B cell (primary cell): ENCODE results near the gene RERG. TPM values are rescaled to one million over a fixed set of nuclear protein-coding genes. Genes with fewer than 3 reads are reported as not detected.

Experiments used
- ATAC-seq: fragments of 200-7000 bp; cut with Tn5 transposase; one replicate; pipeline ENCODE4 v1.10.0; 2021; ENCODE audit warnings: low read depth, mild to moderate bottlenecking, moderate number of reproducible peaks, moderate library complexity
- CTCF ChIA-PET: fragments of 350-600 bp; sonication (Branson Sonifier 250); formaldehyde crosslinking; loops from one replicate; lab custom pipeline; 2021; ENCODE audit warnings: antibody characterized with exemption, inconsistent platforms; lab: Charles Lee
- POLR2A ChIA-PET: fragments of 350-600 bp; sonication (Branson Sonifier 250); formaldehyde crosslinking; loops from one replicate; lab custom pipeline; 2021; ENCODE audit warnings: antibody characterized with exemption; lab: Charles Lee
- DNase-seq: peaks from one replicate; pipeline ENCODE4 v3.0.0; 2013
- H2AFZ ChIP-seq: 2 replicates; pipeline ENCODE4 v1.6.1; 2012; ENCODE audit warnings: mild to moderate bottlenecking, low read depth, low read length; ENCODE audit not compliant: insufficient read depth, poor library complexity, severe bottlenecking
- H3K27ac ChIP-seq, 2 donors: 1 replicate in 1 of 2; 2 replicates in 1 of 2; pipeline ENCODE4 v1.5.1; 2012 to 2013; ENCODE audit warnings: low read length in 2 of 2, mild to moderate bottlenecking in 2 of 2, moderate library complexity in 1 of 2
- H3K27me3 ChIP-seq, 4 experiments: fragments of 200-600 bp in 1 of 4; sonication (generic) in 1 of 4; replicated peaks in 1 of 4; 1 replicate in 2 of 4; 2 replicates in 2 of 4; pipeline versions ENCODE4 v1.6.1 to v1.7.0; 2013 to 2016; ENCODE audit warnings: low read length in 3 of 4, mild to moderate bottlenecking in 2 of 4, mixed read lengths in 1 of 4, moderate library complexity in 1 of 4; ENCODE audit not compliant: insufficient read depth in 4 of 4, control insufficient read depth in 3 of 4; ENCODE audit errors: control extremely low read depth in 1 of 4
- H3K36me3 ChIP-seq, 2 experiments: replicated peaks in 1 of 2; 1 replicate in 1 of 2; 2 replicates in 1 of 2; pipeline versions ENCODE4 v1.6.1 to v1.7.1; 2013; ENCODE audit warnings: low read length in 1 of 2; ENCODE audit not compliant: insufficient read depth in 2 of 2, control insufficient read depth in 1 of 2; ENCODE audit errors: control extremely low read depth in 1 of 2, extremely low read depth in 1 of 2
- H3K4me1 ChIP-seq, 2 donors: fragments of 200-600 bp in 1 of 2; sonication (generic) in 1 of 2; 1 replicate in 1 of 2; 2 replicates in 1 of 2; pipeline versions ENCODE4 v1.5.1 to v1.6.1; 2013 to 2017; ENCODE audit warnings: low read length in 2 of 2; ENCODE audit not compliant: control insufficient read depth in 2 of 2, insufficient read depth in 2 of 2
- H3K4me2 ChIP-seq: replicated peaks from 2 replicates; pipeline ENCODE3; 2012; ENCODE audit warnings: mild to moderate bottlenecking, low read depth, low read length; ENCODE audit not compliant: poor library complexity, severe bottlenecking
- H3K4me3 ChIP-seq, 5 experiments: fragments of 200-600 bp in 1 of 5; sonication (generic) in 1 of 5; 1 replicate in 3 of 5; 2 replicates in 2 of 5; pipeline versions ENCODE4 v1.5.1 to v1.7.0; 2011 to 2016; ENCODE audit warnings: low read length in 4 of 5, mild to moderate bottlenecking in 4 of 5, low read depth in 2 of 5, control low read depth in 1 of 5, moderate library complexity in 1 of 5; ENCODE audit not compliant: insufficient read depth in 1 of 5; ENCODE audit errors: control extremely low read depth in 1 of 5, extremely low read depth in 1 of 5
- H3K79me2 ChIP-seq: fragments of 200-600 bp; sonication (generic); one replicate; pipeline ENCODE4 v1.6.0; 2016; ENCODE audit warnings: low read length; ENCODE audit not compliant: control insufficient read depth, insufficient read depth
- H3K9ac ChIP-seq: fragments of 200-600 bp; sonication (generic); 2 replicates; pipeline ENCODE4 v1.6.1; 2017; ENCODE audit warnings: mild to moderate bottlenecking, low read length, moderate library complexity
- H3K9me3 ChIP-seq, 3 donors: one replicate each; pipeline versions ENCODE4 v1.6.1 to v1.7.1; 2013; ENCODE audit warnings: low read length in 2 of 3; ENCODE audit not compliant: control insufficient read depth in 2 of 3, insufficient read depth in 1 of 3; ENCODE audit errors: control extremely low read depth in 1 of 3
- H4K20me1 ChIP-seq: 2 replicates; pipeline ENCODE4 v1.6.0; 2012; ENCODE audit warnings: mild to moderate bottlenecking, low read length; ENCODE audit not compliant: insufficient read depth, control insufficient read depth, poor library complexity, severe bottlenecking
- H3K27ac Mint-ChIP-seq: one replicate; pipeline ENCODE4 v1.8.0; 2021; ENCODE audit warnings: mixed read lengths
- H3K27me3 Mint-ChIP-seq: one replicate; pipeline ENCODE4 v1.8.0; 2021; ENCODE audit warnings: mixed read lengths
- H3K4me1 Mint-ChIP-seq: one replicate; pipeline ENCODE4 v1.8.0; 2021; ENCODE audit warnings: mixed read lengths
- H3K4me3 Mint-ChIP-seq: one replicate; pipeline ENCODE4 v1.8.0; 2021; ENCODE audit warnings: mixed read lengths
- H3K9me3 Mint-ChIP-seq: one replicate; pipeline ENCODE4 v1.8.0; 2022; ENCODE audit warnings: mixed read lengths; ENCODE audit not compliant: insufficient read depth
- EZH2 ChIP-seq: IDR thresholded peaks from 2 replicates; pipeline ENCODE4 v1.6.1; 2012; ENCODE audit warnings: borderline replicate concordance, low read depth, mild to moderate bottlenecking, moderate library complexity, low read length; ENCODE audit not compliant: insufficient read depth, poor library complexity, severe bottlenecking
- WGBS: methylation state at CpG from one replicate; pipeline ENCODE4 v1.1.5; 2013; ENCODE audit warnings: missing lambda C conversion rate; ENCODE audit not compliant: insufficient coverage; 5-methylcytosine and 5-hydroxymethylcytosine counted together
- intact Hi-C: fragments of 100-400 bp; cut with micrococcal nuclease; formaldehyde crosslinking; loops from one replicate; pipeline ENCODE4 v1.10.0; 2022
- polyA plus RNA-seq: library from polyadenylated mRNA; depleted of rRNA; stranded (reverse); fragments of >200 nt; gene quantifications from 2 replicates; pipeline ENCODE4 v1.2.3, GENCODE V29; 2012
- total RNA-seq, 2 donors: library from RNA; stranded (reverse); fragments of 120-200 nt in 1 of 2; gene quantifications; 1 replicate in 1 of 2; 2 replicates in 1 of 2; pipeline versions ENCODE4 v1.2.3 to v1.2.4, GENCODE V29; 2013 to 2022
- TF ChIP-seq, protein P1 (sequence below): fragments of 200-600 bp; IDR thresholded peaks from one replicate; pipeline ENCODE4 v1.8.0; 2022; ENCODE audit warnings: antibody characterized with exemption, mild to moderate bottlenecking

Gene RERG
- total and polyA plus RNA-seq, 2 donors (not counting 1 experiment from before 2014, with no cell fraction given), result not detected

DNA sequence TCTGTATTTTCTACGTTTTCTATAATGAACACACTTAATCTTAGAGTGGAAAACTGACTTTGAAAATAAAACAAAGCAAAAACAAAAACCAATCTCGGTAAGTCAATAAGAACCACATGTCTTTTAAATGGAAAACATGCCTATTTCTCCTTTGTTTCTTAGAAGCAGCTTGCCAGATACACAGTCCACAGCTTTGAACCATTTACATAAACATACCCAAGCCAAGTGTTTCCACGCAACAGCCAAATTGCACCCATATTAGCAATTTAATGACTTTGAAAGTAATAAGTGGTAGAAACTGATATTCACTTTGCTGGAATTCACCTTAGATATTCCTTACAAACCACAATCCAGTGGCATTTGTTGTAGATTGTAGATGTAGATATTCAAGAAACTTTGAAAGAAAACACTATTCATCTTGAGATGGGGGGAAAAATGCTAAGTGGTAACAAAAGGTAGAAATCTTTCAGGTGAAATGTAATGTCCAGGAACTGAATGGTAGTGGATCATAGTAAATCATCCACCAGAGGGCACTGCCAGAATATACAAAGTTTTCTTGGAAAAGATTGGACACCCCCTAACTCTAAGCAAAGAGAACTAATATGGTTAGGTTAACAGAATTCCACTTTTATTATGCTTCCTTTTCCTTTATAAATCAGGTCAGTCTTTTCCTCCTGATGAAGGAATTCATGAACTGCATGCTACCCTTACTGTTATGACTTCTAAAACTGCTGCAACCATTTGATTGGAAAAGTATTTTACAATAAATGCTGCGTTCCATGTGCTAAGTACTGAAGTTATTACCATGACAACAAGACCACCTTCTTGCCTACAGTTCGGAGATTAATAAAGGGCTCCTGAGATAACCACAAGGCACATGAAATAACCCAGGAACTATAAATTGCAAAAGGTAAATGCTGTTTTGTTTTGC is 69.8 kb downstream of the RERG start:
- intact Hi-C loops, result loop anchor here (2.0 to 5.0 kb wide), 2 partner anchors 369 to 706 kb away; no protein-coding TSS in a partner anchor
- CTCF ChIA-PET, result interaction anchor here (1.0 kb wide), 1 partner anchor 706 kb away, joined by 3 read pairs; no protein-coding TSS in a partner anchor

More for the DNA sequence above, 69.8 kb downstream of the RERG start:
- H3K36me3 ChIP-seq, result no peaks in the 10 kb centered on the region
- H3K4me1 ChIP-seq, result no peaks in the 10 kb centered on the region
- ATAC-seq (no peak), DNase-seq (peak; percentile 3)
- no peaks in the 10 kb centered on the region for H4K20me1 ChIP-seq
- H3K27ac ChIP-seq, result no peak overlapping the region
- H3K9me3 Mint-ChIP-seq, result no peaks in the 10 kb centered on the region
- POLR2A ChIA-PET, result no interaction called here
- no peak overlapping the region for H3K9ac ChIP-seq
- H3K9me3 ChIP-seq, result peaks cover 0 to 1% (median 0%) of the 10 kb centered on the region in 3 donors
- no peak overlapping the region for H3K4me3 Mint-ChIP-seq
- TF ChIP-seq, protein P1, sequence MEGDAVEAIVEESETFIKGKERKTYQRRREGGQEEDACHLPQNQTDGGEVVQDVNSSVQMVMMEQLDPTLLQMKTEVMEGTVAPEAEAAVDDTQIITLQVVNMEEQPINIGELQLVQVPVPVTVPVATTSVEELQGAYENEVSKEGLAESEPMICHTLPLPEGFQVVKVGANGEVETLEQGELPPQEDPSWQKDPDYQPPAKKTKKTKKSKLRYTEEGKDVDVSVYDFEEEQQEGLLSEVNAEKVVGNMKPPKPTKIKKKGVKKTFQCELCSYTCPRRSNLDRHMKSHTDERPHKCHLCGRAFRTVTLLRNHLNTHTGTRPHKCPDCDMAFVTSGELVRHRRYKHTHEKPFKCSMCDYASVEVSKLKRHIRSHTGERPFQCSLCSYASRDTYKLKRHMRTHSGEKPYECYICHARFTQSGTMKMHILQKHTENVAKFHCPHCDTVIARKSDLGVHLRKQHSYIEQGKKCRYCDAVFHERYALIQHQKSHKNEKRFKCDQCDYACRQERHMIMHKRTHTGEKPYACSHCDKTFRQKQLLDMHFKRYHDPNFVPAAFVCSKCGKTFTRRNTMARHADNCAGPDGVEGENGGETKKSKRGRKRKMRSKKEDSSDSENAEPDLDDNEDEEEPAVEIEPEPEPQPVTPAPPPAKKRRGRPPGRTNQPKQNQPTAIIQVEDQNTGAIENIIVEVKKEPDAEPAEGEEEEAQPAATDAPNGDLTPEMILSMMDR, result peak; percentile 25
- TF ChIP-seq EZH2, result no peak
- H3K4me1 Mint-ChIP-seq, result no peaks in the 10 kb centered on the region
- H3K4me3 ChIP-seq, result no peak overlapping the region
- 100% methylated on average over 1 of the region's 5 CpGs for WGBS
- peaks cover 18% of the 10 kb centered on the region for H3K27me3 Mint-ChIP-seq
- H3K79me2 ChIP-seq, result no peaks in the 10 kb centered on the region
- H3K27ac Mint-ChIP-seq, result no peak overlapping the region
- H3K27me3 ChIP-seq, result peaks cover 0 to 10% (median 0%) of the 10 kb centered on the region in 4 experiments
- no peak overlapping the region for H2AFZ ChIP-seq
- no peak overlapping the region for H3K4me2 ChIP-seq
